HepG2 (cell line): ENCODE results near the gene CXCL17. TPM values are rescaled to one million over a fixed set of nuclear protein-coding genes. Genes with fewer than 3 reads are reported as not detected.

ENCODE experiments used
- ATF1 ChIP-seq: IDR thresholded peaks from 2 replicates; pipeline ENCODE4 v1.6.1; 2016; ENCODE audit warnings: mild to moderate bottlenecking, control low read depth
- DMTF1 ChIP-seq: sonication (generic); formaldehyde crosslinking; IDR thresholded peaks from 2 replicates; pipeline ENCODE4 v1.4.0; 2020; ENCODE audit warnings: mild to moderate bottlenecking, missing genetic modification reagents
- DPF2 ChIP-seq: sonication (generic); formaldehyde crosslinking; IDR thresholded peaks from 2 replicates; pipeline ENCODE4 v1.4.0; 2020; ENCODE audit warnings: mild to moderate bottlenecking, low read depth, missing genetic modification reagents, borderline replicate concordance
- HDAC2 ChIP-seq: sonication (generic); formaldehyde crosslinking; IDR thresholded peaks from 2 replicates; pipeline ENCODE4 v1.4.0; 2020; ENCODE audit warnings: missing genetic modification reagents
- IRX3 ChIP-seq: sonication (generic); formaldehyde crosslinking; IDR thresholded peaks from 2 replicates; pipeline ENCODE4 v1.8.1; 2023; ENCODE audit warnings: mild to moderate bottlenecking, low read depth, missing genetic modification reagents, borderline replicate concordance
- MED13 ChIP-seq: sonication (generic); formaldehyde crosslinking; IDR thresholded peaks from 2 replicates; pipeline ENCODE4 v1.5.0; 2020; ENCODE audit warnings: missing genetic modification reagents
- MTA3 ChIP-seq: sonication (generic); formaldehyde crosslinking; IDR thresholded peaks from 2 replicates; pipeline ENCODE4 v1.4.0; 2020; ENCODE audit warnings: missing genetic modification reagents
- RBFOX2 ChIP-seq: fragments of 200-400 bp; formaldehyde crosslinking; IDR thresholded peaks from 2 replicates; pipeline ENCODE4 v1.6.1; 2017; ENCODE audit warnings: low read depth, mild to moderate bottlenecking, low read length
- TBX2 ChIP-seq: sonication (generic); formaldehyde crosslinking; IDR thresholded peaks from 2 replicates; pipeline ENCODE4 v1.5.0; 2020; ENCODE audit warnings: missing genetic modification reagents, mild to moderate bottlenecking, borderline replicate concordance
- TRAFD1 ChIP-seq: sonication (generic); formaldehyde crosslinking; IDR thresholded peaks from 2 replicates; pipeline ENCODE4 v1.5.1; 2020; ENCODE audit warnings: missing genetic modification reagents, mild to moderate bottlenecking, borderline replicate concordance
- ZFP1 ChIP-seq: IDR thresholded peaks from 2 replicates; pipeline ENCODE4 v1.6.1; 2016
- ZNF264 ChIP-seq: sonication (generic); formaldehyde crosslinking; IDR thresholded peaks from 2 replicates; pipeline ENCODE4 v1.4.0; 2020; ENCODE audit warnings: missing genetic modification reagents
- ZNF547 ChIP-seq: sonication (generic); formaldehyde crosslinking; IDR thresholded peaks from 2 replicates; pipeline ENCODE4 v1.5.1; 2020; ENCODE audit warnings: mild to moderate bottlenecking, missing genetic modification reagents
- ZNF552 ChIP-seq: sonication (generic); formaldehyde crosslinking; IDR thresholded peaks from 2 replicates; pipeline ENCODE4 v1.9.0; 2022; ENCODE audit warnings: missing genetic modification reagents, mild to moderate bottlenecking, borderline replicate concordance
- ZNF562 ChIP-seq: sonication (generic); formaldehyde crosslinking; IDR thresholded peaks from 2 replicates; pipeline ENCODE4 v1.8.0; 2022; ENCODE audit warnings: missing genetic modification reagents, borderline replicate concordance
- polyA plus RNA-seq, 8 experiments: library from polyadenylated mRNA; depleted of rRNA in 3 of 8; stranded (reverse) in 7 of 8; unstranded in 1 of 8; fragments of >200 nt; fragmentation: Illumina TruSeq in 4 of 8; extraction: Trizol in 4 of 8; gene quantifications; 2 replicates each; pipeline versions ENCODE4 v1.2.1 to v1.2.3, GENCODE V29; 2011 to 2016; ENCODE audit warnings: low read depth in 4 of 8, missing spikeins in 1 of 8, mixed read lengths in 1 of 8; ENCODE audit not compliant: insufficient read depth in 1 of 8
- total RNA-seq, 5 experiments: library from RNA; depleted of rRNA; stranded (reverse); fragments of >200 nt; fragmentation: Illumina TruSeq; extraction: Trizol; gene quantifications; 2 replicates each; pipeline ENCODE4 v1.2.3, GENCODE V29; 2016; ENCODE audit warnings: low read depth in 1 of 5
- TF ChIP-seq, protein P1 (sequence below): sonication (generic); formaldehyde crosslinking; IDR thresholded peaks from 2 replicates; pipeline ENCODE4 v1.4.0; 2020; ENCODE audit warnings: missing genetic modification reagents
- TF ChIP-seq, protein P2 (sequence below): sonication (generic); formaldehyde crosslinking; conservative IDR thresholded peaks from 2 replicates; pipeline ENCODE4 v1.4.0; 2020; ENCODE audit warnings: missing genetic modification reagents
- TF ChIP-seq, protein P3 (sequence below): sonication (generic); formaldehyde crosslinking; IDR thresholded peaks from 2 replicates; pipeline ENCODE4 v1.5.0; 2020; ENCODE audit warnings: mild to moderate bottlenecking, missing genetic modification reagents

CXCL17 gene
- total and polyA plus RNA-seq, 2 of the 13 experiments (the other 11 are each of a cell fraction or from before 2014, with no cell fraction given), result 0.12 TPM; not detected in 1

DNA sequence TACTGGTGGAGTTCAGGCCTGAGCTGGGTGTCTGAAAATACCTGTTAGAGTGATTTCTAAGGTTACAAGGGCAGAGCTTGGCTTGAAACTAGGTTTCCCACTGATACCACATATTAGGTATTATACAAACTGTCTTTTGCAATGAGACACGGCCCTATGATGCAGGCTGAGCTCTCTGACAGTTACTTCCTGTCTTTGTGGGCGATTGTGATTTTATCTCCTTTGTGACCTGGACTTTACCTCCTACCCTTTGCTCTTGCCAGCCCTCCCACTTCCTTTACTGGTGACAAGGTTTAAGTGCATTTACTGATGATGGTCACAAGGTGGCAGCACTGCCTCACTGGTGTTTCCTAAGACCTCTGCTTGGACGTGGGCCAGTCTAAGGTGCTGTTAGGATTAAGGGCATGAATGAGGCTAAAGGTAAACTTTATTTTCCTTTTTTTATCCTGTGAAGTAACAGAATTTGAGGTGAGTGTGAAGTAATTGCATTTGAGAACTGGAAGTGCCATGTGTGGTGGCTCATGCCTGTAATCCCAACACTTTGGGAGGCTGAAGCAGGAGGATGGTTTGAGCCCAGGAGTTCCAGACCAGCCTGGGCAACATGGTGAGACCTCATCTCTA is 7.7 kb upstream of the CXCL17 start (continued):
- TF ChIP-seq, protein P1, sequence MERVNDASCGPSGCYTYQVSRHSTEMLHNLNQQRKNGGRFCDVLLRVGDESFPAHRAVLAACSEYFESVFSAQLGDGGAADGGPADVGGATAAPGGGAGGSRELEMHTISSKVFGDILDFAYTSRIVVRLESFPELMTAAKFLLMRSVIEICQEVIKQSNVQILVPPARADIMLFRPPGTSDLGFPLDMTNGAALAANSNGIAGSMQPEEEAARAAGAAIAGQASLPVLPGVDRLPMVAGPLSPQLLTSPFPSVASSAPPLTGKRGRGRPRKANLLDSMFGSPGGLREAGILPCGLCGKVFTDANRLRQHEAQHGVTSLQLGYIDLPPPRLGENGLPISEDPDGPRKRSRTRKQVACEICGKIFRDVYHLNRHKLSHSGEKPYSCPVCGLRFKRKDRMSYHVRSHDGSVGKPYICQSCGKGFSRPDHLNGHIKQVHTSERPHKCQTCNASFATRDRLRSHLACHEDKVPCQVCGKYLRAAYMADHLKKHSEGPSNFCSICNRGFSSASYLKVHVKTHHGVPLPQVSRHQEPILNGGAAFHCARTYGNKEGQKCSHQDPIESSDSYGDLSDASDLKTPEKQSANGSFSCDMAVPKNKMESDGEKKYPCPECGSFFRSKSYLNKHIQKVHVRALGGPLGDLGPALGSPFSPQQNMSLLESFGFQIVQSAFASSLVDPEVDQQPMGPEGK (CRISPR knock-in tag), result peak; percentile 53
- TF ChIP-seq MED13 (CRISPR knock-in tag) (peak; percentile 37; the same call in 1 of the 2 replicates), ATF1 (no peak; the same call in 1 of the 2 replicates), RBFOX2 (no peak), TRAFD1 (CRISPR knock-in tag) (no peak), DMTF1 (no peak), ZNF562 (CRISPR knock-in tag) (no peak), ZFP1 (peak; percentile 92), ZNF547 (CRISPR knock-in tag) (no peak), HDAC2 (CRISPR knock-in tag) (peak; percentile 95), ZNF264 (CRISPR knock-in tag) (no peak), MTA3 (CRISPR knock-in tag) (no peak), IRX3 (CRISPR knock-in tag) (no peak), ZNF552 (CRISPR knock-in tag) (no peak), DPF2 (CRISPR knock-in tag) (peak; percentile 89), TBX2 (CRISPR knock-in tag) (peak; percentile 85; the same call in 1 of the 2 replicates)
- TF ChIP-seq, protein P2, sequence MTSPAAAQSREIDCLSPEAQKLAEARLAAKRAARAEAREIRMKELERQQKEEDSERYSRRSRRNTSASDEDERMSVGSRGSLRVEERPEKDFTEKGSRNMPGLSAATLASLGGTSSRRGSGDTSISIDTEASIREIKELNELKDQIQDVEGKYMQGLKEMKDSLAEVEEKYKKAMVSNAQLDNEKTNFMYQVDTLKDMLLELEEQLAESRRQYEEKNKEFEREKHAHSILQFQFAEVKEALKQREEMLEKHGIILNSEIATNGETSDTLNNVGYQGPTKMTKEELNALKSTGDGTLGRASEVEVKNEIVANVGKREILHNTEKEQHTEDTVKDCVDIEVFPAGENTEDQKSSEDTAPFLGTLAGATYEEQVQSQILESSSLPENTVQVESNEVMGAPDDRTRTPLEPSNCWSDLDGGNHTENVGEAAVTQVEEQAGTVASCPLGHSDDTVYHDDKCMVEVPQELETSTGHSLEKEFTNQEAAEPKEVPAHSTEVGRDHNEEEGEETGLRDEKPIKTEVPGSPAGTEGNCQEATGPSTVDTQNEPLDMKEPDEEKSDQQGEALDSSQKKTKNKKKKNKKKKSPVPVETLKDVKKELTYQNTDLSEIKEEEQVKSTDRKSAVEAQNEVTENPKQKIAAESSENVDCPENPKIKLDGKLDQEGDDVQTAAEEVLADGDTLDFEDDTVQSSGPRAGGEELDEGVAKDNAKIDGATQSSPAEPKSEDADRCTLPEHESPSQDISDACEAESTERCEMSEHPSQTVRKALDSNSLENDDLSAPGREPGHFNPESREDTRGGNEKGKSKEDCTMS (CRISPR knock-in tag), result no peak
- TF ChIP-seq, protein P3, sequence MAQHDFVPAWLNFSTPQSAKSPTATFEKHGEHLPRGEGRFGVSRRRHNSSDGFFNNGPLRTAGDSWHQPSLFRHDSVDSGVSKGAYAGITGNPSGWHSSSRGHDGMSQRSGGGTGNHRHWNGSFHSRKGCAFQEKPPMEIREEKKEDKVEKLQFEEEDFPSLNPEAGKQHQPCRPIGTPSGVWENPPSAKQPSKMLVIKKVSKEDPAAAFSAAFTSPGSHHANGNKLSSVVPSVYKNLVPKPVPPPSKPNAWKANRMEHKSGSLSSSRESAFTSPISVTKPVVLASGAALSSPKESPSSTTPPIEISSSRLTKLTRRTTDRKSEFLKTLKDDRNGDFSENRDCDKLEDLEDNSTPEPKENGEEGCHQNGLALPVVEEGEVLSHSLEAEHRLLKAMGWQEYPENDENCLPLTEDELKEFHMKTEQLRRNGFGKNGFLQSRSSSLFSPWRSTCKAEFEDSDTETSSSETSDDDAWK, result no peak
